ENCODE results near the gene GYG2.
"Not testable (repeated sequence)": the region's sequence is repeated elsewhere in the genome, so short reads cannot be mapped to it uniquely, and the experiment has no call there.

GYG2 gene

GRCh38 chrX:2871831-2872230, 43.1 kb downstream of the GYG2 start:
- no peak for DNase-seq
- peaks cover 4% of the 10 kb centered on the region for H3K9me3 Mint-ChIP-seq
- no peak overlapping the region for H3K4me3 Mint-ChIP-seq
- no peaks in the 10 kb centered on the region for H3K36me3 Mint-ChIP-seq (ENCODE audit: low read depth)
- peaks cover 24% of the 10 kb centered on the region for H3K27me3 Mint-ChIP-seq
- H3K27ac Mint-ChIP-seq: no peak overlapping the region
- no peaks in the 10 kb centered on the region for H3K4me1 Mint-ChIP-seq (ENCODE audit: low read depth)

- H3K4me1 Mint-ChIP-seq (ENCODE audit: low read depth): no peaks in the 10 kb centered on the region
- H3K36me3 Mint-ChIP-seq (ENCODE audit: low read depth): no peaks in the 10 kb centered on the region
- H3K27me3 Mint-ChIP-seq: peaks cover 17% of the 10 kb centered on the region
- no peak overlapping the region for H3K4me3 Mint-ChIP-seq
- peaks cover 4% of the 10 kb centered on the region for H3K9me3 Mint-ChIP-seq
- H3K27ac Mint-ChIP-seq: no peak overlapping the region
- no peak for DNase-seq
Measured at GRCh38 chrX:2872671-2873277, 44.0 kb downstream of the GYG2 start.

GRCh38 chrX:2874222-2875135, 45.7 kb downstream of the GYG2 start:
- H3K27ac Mint-ChIP-seq: no peak overlapping the region
- no peak overlapping the region for H3K4me3 Mint-ChIP-seq
- DNase-seq: no peak
- H3K4me1 Mint-ChIP-seq (ENCODE audit: low read depth): no peaks in the 10 kb centered on the region
- H3K9me3 Mint-ChIP-seq: peaks cover 4% of the 10 kb centered on the region
- no peaks in the 10 kb centered on the region for H3K36me3 Mint-ChIP-seq (ENCODE audit: low read depth)
- peaks cover 13% of the 10 kb centered on the region for H3K27me3 Mint-ChIP-seq

- no peak for DNase-seq
- H3K9me3 Mint-ChIP-seq: peaks cover 4% of the 10 kb centered on the region
- H3K36me3 Mint-ChIP-seq (ENCODE audit: low read depth): no peaks in the 10 kb centered on the region
- no peak overlapping the region for H3K27ac Mint-ChIP-seq
- no peak overlapping the region for H3K4me3 Mint-ChIP-seq
- no peaks in the 10 kb centered on the region for H3K4me1 Mint-ChIP-seq (ENCODE audit: low read depth)
- peaks cover 16% of the 10 kb centered on the region for H3K27me3 Mint-ChIP-seq
Measured at GRCh38 chrX:2875136-2875481, 46.4 kb downstream of the GYG2 start.

GRCh38 chrX:2875798-2876399, 47.2 kb downstream of the GYG2 start:
- no peaks in the 10 kb centered on the region for H3K9me3 Mint-ChIP-seq
- H3K27me3 Mint-ChIP-seq: peaks cover 17% of the 10 kb centered on the region
- no peaks in the 10 kb centered on the region for H3K36me3 Mint-ChIP-seq (ENCODE audit: low read depth)
- no peak overlapping the region for H3K4me3 Mint-ChIP-seq
- H3K4me1 Mint-ChIP-seq (ENCODE audit: low read depth): no peaks in the 10 kb centered on the region
- no peak for DNase-seq
- H3K27ac Mint-ChIP-seq: no peak overlapping the region

GRCh38 chrX:2878563-2878962, 49.8 kb downstream of the GYG2 start:
- Mint-ChIP-seq H3K27me3 (peaks cover 31% of the 10 kb centered on the region), H3K4me3 (no peak overlapping the region), H3K4me1 (ENCODE audit: low read depth) (no peaks in the 10 kb centered on the region), H3K36me3 (ENCODE audit: low read depth) (no peaks in the 10 kb centered on the region), H3K27ac (no peak overlapping the region), H3K9me3 (no peaks in the 10 kb centered on the region)
- DNase-seq: no peak

- Mint-ChIP-seq H3K4me3 (no peak overlapping the region), H3K4me1 (ENCODE audit: low read depth) (no peaks in the 10 kb centered on the region), H3K27ac (no peak overlapping the region), H3K36me3 (ENCODE audit: low read depth) (no peaks in the 10 kb centered on the region), H3K27me3 (peaks cover 26% of the 10 kb centered on the region), H3K9me3 (no peaks in the 10 kb centered on the region)
- DNase-seq: no peak
Measured at GRCh38 chrX:2879670-2880069, 50.9 kb downstream of the GYG2 start.

- no peak for DNase-seq
- no peak overlapping the region for H3K27ac Mint-ChIP-seq
- peaks cover 38% of the 10 kb centered on the region for H3K27me3 Mint-ChIP-seq
- H3K4me3 Mint-ChIP-seq: no peak overlapping the region
- H3K36me3 Mint-ChIP-seq (ENCODE audit: low read depth): no peaks in the 10 kb centered on the region
- no peaks in the 10 kb centered on the region for H3K4me1 Mint-ChIP-seq (ENCODE audit: low read depth)
- H3K9me3 Mint-ChIP-seq: no peaks in the 10 kb centered on the region
Measured at GRCh38 chrX:2883770-2884169, 55.0 kb downstream of the GYG2 start.

- H3K4me3 Mint-ChIP-seq: no peak overlapping the region
Measured at GRCh38 chrX:2888309-2888708, 59.6 kb downstream of the GYG2 start.

GRCh38 chrX:2889045-2889605, 60.4 kb downstream of the GYG2 start:
- no peaks in the 10 kb centered on the region for H3K36me3 Mint-ChIP-seq (ENCODE audit: low read depth)
- H3K9me3 Mint-ChIP-seq: no peaks in the 10 kb centered on the region
- no peak overlapping the region for H3K27ac Mint-ChIP-seq
- peaks cover 33% of the 10 kb centered on the region for H3K27me3 Mint-ChIP-seq
- peaks cover 10% of the 10 kb centered on the region for H3K4me1 Mint-ChIP-seq (ENCODE audit: low read depth)
- peak overlapping the region; percentile 65 for H3K4me3 Mint-ChIP-seq
- no peak for DNase-seq

More at GRCh38 chrX:2888309-2888708, 59.6 kb downstream of the GYG2 start:
- DNase-seq: no peak
- no peak overlapping the region for H3K27ac Mint-ChIP-seq
- H3K36me3 Mint-ChIP-seq (ENCODE audit: low read depth): no peaks in the 10 kb centered on the region
- peaks cover 10% of the 10 kb centered on the region for H3K4me1 Mint-ChIP-seq (ENCODE audit: low read depth)
- H3K9me3 Mint-ChIP-seq: no peaks in the 10 kb centered on the region
- peaks cover 33% of the 10 kb centered on the region for H3K27me3 Mint-ChIP-seq

GRCh38 chrX:2889706-2890490, 61.2 kb downstream of the GYG2 start:
- H3K9me3 Mint-ChIP-seq; H3K27ac Mint-ChIP-seq; H3K36me3 Mint-ChIP-seq (ENCODE audit: low read depth): not testable (repeated sequence)
- Mint-ChIP-seq H3K4me3 (peak overlapping the region; percentile 65), H3K4me1 (ENCODE audit: low read depth) (peaks cover 10% of the 10 kb centered on the region), H3K27me3 (peaks cover 33% of the 10 kb centered on the region)
- DNase-seq: peak; percentile 30

- Mint-ChIP-seq H3K4me1 (ENCODE audit: low read depth) (peaks cover 10% of the 10 kb centered on the region), H3K27me3 (peaks cover 33% of the 10 kb centered on the region)
- not testable (repeated sequence) for H3K9me3 Mint-ChIP-seq; H3K27ac Mint-ChIP-seq; H3K36me3 Mint-ChIP-seq (ENCODE audit: low read depth); H3K4me3 Mint-ChIP-seq; DNase-seq
Measured at GRCh38 chrX:2890536-2891460, 62.1 kb downstream of the GYG2 start.

- DNase-seq: no peak
- Mint-ChIP-seq H3K27ac (no peak overlapping the region), H3K27me3 (peaks cover 26% of the 10 kb centered on the region), H3K9me3 (no peaks in the 10 kb centered on the region), H3K4me1 (ENCODE audit: low read depth) (peaks cover 11% of the 10 kb centered on the region), H3K4me3 (no peak overlapping the region), H3K36me3 (ENCODE audit: low read depth) (no peaks in the 10 kb centered on the region)
Measured at GRCh38 chrX:2892816-2893215, 64.1 kb downstream of the GYG2 start.

All from activated T-cell treated with anti-CD3 and anti-CD28 coated beads, Interleukin-2, amount 50 U/mL, for 24 hours (primary cell).